NT2/D1 (cell line): ENCODE data around the gene RTP5.
"Not testable (repeated sequence)": the region's sequence is repeated elsewhere in the genome, so short reads cannot be mapped to it uniquely, and the experiment has no call there.

Source experiments
- DNase-seq: peaks from one replicate; pipeline ENCODE4 v3.0.0-alpha.2; 2011; ENCODE audit warnings: low read depth, low spot score
- H3K27me3 ChIP-seq: 2 replicates; pipeline ENCODE4 v1.6.0; 2011; ENCODE audit warnings: mild to moderate bottlenecking; ENCODE audit not compliant: insufficient read length, insufficient read depth
- H3K36me3 ChIP-seq: 2 replicates; pipeline ENCODE4 v1.6.1; 2011; ENCODE audit warnings: mild to moderate bottlenecking, low read length, mixed read lengths; ENCODE audit not compliant: insufficient read depth, insufficient read length
- H3K4me1 ChIP-seq: 2 replicates; pipeline ENCODE4 v1.5.1; 2011; ENCODE audit not compliant: insufficient read depth, insufficient read length
- H3K4me3 ChIP-seq: 2 replicates; pipeline ENCODE4 v1.5.1; 2011; ENCODE audit warnings: low read depth; ENCODE audit not compliant: insufficient read length
- H3K9ac ChIP-seq: 2 replicates; pipeline ENCODE4 v1.6.0; 2011; ENCODE audit warnings: low read depth; ENCODE audit not compliant: insufficient read length
- H3K9me3 ChIP-seq: 2 replicates; pipeline ENCODE4 v1.5.1; 2011; ENCODE audit warnings: mild to moderate bottlenecking, low read length; ENCODE audit not compliant: insufficient read depth
- SUZ12 ChIP-seq: IDR thresholded peaks from 2 replicates; pipeline ENCODE4 v1.6.1; 2011; ENCODE audit not compliant: insufficient read length, insufficient read depth; ENCODE audit errors: extremely low read depth
- YY1 ChIP-seq: IDR thresholded peaks from 2 replicates; pipeline ENCODE4 v1.6.1; 2011; ENCODE audit not compliant: insufficient read length, insufficient read depth
- ZNF274 ChIP-seq: IDR thresholded peaks from 2 replicates; pipeline ENCODE4 v1.6.1; 2011; ENCODE audit warnings: mild to moderate bottlenecking, low read depth, low read length

The RTP5 gene

GRCh38 chr2:241827394-241827793 lies 42.1 kb upstream of the RTP5 start:
- Histone ChIP-seq H3K4me1 (peaks cover 3% of the 10 kb centered on the region), H3K27me3 (no peaks in the 10 kb centered on the region), H3K4me3 (no peak overlapping the region), H3K9me3 (peaks cover 16% of the 10 kb centered on the region), H3K36me3 (no peaks in the 10 kb centered on the region), H3K9ac (no peak overlapping the region)
- DNase-seq: no peak
- TF ChIP-seq SUZ12 (no peak), ZNF274 (no peak), YY1 (no peak)

- TF ChIP-seq YY1: no peak
- TF ChIP-seq SUZ12: no peak
- Histone ChIP-seq H3K36me3 (no peaks in the 10 kb centered on the region), H3K9ac (no peak overlapping the region), H3K4me3 (no peak overlapping the region), H3K9me3 (peaks cover 10% of the 10 kb centered on the region; the same call in 1 of the 2 replicates), H3K27me3 (no peaks in the 10 kb centered on the region), H3K4me1 (no peaks in the 10 kb centered on the region)
- no peak for DNase-seq
Measured at GRCh38 chr2:241833101-241833663, 36.3 kb upstream of the RTP5 start.

- H3K4me3 ChIP-seq, H3K36me3 ChIP-seq, H3K9me3 ChIP-seq, DNase-seq, H3K9ac ChIP-seq, H3K4me1 ChIP-seq, H3K27me3 ChIP-seq: not testable (repeated sequence)
Measured at GRCh38 chr2:241833756-241834526, 35.6 kb upstream of the RTP5 start.

GRCh38 chr2:241834527-241835210 lies 34.9 kb upstream of the RTP5 start:
- Histone ChIP-seq H3K9me3 (peaks cover 9% of the 10 kb centered on the region; the same call in 1 of the 2 replicates), H3K4me1 (no peaks in the 10 kb centered on the region), H3K27me3 (no peaks in the 10 kb centered on the region), H3K4me3 (no peak overlapping the region), H3K36me3 (no peaks in the 10 kb centered on the region), H3K9ac (no peak overlapping the region)
- no peak for DNase-seq
- TF ChIP-seq ZNF274 (no peak), SUZ12 (no peak), YY1 (no peak)

- no peak overlapping the region for H3K4me3 ChIP-seq
- DNase-seq: no peak
- TF ChIP-seq ZNF274 (no peak), SUZ12 (no peak), YY1 (no peak)
- no peak overlapping the region for H3K9ac ChIP-seq
- H3K27me3 ChIP-seq: no peaks in the 10 kb centered on the region
- H3K9me3 ChIP-seq: peaks cover 9% of the 10 kb centered on the region; the same call in 1 of the 2 replicates
- H3K36me3 ChIP-seq: no peaks in the 10 kb centered on the region
- no peaks in the 10 kb centered on the region for H3K4me1 ChIP-seq
Measured at GRCh38 chr2:241835611-241836010, 33.9 kb upstream of the RTP5 start.

- TF ChIP-seq YY1 (no peak), ZNF274 (no peak), SUZ12 (no peak)
- Histone ChIP-seq H3K4me1 (peaks cover 1% of the 10 kb centered on the region), H3K27me3 (no peaks in the 10 kb centered on the region), H3K9me3 (peaks cover 9% of the 10 kb centered on the region; the same call in 1 of the 2 replicates), H3K9ac (no peak overlapping the region), H3K36me3 (no peaks in the 10 kb centered on the region), H3K4me3 (no peak overlapping the region)
- no peak for DNase-seq
Measured at GRCh38 chr2:241836292-241836691, 33.2 kb upstream of the RTP5 start.

GRCh38 chr2:241837197-241837965 lies 32.1 kb upstream of the RTP5 start:
- Histone ChIP-seq H3K4me1 (peaks cover 3% of the 10 kb centered on the region), H3K27me3 (no peaks in the 10 kb centered on the region), H3K9ac (no peak overlapping the region), H3K9me3 (peaks cover 9% of the 10 kb centered on the region; the same call in 1 of the 2 replicates), H3K4me3 (no peak overlapping the region), H3K36me3 (no peaks in the 10 kb centered on the region)
- TF ChIP-seq ZNF274 (no peak), YY1 (no peak), SUZ12 (no peak)
- DNase-seq: no peak
